Endometrial microvascular endothelial cells (primary cell): ENCODE measurements around the gene HDLBP. TPM values are rescaled to one million over a fixed set of nuclear protein-coding genes. Genes with fewer than 3 reads are reported as not detected.

Experiments used
- in situ Hi-C: cut with HindIII; loops from 2 replicates; pipeline ENCODE4 v1.10.0; 2017; ENCODE audit warnings: low sequenced_read_pairs, low pct_unique_long_range_greater_than_20kb; ENCODE audit errors: inconsistent ontology term
- total RNA-seq: library from RNA; depleted of rRNA; stranded (reverse); fragments of >200 nt; gene quantifications from one replicate; pipeline ENCODE4 v1.2.3, GENCODE V29; 2015; ENCODE audit errors: inconsistent ontology term

The HDLBP gene
- total RNA-seq, 1 donor from 2014 or later = 354 TPM

DNA sequence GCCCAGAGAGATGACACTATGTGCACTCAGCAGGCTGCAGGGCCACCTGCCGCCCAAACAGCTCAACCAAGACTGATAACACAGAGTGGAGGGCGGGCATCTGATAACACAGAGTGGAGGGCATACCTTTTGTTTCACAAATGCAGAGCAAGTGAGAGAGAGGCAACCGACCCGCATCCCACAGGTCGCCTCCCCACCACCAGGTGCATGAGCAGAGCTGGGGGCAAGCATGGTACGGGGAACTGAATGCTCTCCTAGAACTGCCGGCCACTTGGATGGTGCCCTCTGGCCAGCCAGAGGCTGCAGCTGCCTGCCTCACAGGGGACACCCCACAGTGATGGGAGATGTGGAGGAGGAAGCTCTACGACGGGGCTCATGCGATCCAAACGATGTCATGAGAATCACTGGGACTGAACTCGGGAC lies 77.5 kb downstream of the HDLBP start:
- in situ Hi-C loops = no loop called here

DNA sequence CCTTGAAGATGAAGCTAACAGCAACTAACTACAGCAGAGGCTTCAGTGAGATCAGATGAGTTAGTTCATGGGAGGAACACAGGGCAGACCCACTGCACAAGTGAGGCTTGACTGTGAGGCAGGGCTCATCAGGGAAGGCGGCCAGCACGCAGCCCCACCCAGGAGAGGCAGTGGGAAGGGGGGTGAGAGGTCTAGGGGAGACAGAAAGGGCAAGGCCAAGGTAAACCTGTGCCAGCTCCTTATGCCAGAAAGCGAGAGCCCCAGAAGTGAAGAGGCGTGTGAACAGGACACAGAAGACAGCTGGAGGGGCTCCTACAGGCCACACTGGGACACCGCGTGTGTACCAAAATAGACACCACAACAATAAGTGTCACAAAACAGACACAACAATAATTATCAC lies 78.4 kb downstream of the HDLBP start:
- in situ Hi-C loops = no loop called here

DNA sequence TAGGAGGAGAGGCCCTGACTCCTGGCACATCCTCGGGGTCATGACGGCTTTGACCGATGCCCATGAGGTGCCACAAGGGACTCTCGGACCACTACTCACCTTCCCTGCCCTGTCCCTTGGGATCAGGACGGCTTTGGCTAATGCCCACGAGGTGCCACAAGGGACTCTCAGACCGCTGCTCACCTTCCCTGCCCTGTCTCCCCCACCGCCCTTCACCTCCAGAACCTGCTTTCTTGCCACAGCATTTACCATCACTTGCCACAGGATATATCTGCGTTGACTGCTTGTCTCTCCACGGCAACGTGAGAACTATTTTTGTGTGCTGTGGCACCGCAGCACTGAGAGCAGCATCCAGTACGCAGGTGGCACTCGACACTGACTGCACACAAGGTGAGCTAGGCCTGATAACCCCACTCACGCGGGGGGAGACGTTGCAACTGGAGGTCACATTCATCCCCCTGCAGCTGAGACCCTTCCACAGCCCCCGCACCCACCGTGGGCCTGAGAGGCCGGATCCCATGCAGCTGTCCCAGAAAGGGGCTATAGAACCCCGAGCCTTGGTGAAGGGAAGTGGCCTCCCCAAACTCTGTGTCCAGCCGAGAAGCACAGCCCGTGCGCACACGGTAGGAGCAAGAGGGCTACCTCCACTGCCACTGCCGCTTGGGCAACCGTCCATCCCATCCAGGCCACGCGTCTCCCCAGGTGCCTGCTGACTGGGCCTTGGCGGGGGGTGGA lies 79.4 kb downstream of the HDLBP start:
- in situ Hi-C loops = no loop called here

DNA sequence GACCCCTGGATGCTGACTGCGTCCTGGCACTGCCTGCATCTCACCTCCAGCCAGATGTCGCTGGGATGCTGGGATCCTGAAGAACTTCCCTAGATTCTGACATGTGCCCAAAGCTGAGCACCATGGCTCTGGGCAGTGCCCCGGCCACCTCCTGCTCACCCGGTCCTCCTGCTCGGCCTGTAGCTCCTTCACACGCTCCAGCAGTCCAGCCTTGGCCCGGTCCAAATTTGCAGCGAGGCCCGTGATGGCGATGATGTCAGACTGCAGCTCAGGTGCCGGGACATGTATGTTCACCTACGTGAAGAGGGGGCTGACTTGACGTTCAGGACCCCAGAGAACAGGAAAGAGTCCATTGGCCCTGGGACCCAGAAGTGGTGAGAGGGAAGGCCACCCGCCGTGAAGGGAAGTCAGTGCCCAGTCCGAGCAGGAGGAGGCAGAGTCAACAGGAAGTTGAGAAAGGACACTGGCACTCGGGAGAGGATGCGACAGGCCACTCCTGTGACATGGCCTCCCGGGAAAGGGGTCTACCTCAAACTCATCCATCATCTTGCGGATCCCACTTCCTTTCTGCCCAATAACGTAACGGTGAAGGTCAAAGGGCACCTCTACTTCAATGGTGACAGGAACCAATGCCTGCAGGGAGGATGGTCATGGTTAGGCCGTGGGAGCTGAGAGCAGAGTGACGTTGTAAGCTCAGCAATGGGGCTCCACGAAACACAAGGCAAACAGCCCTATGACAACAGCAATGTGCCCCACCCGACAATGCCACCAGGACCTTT lies 80.3 kb downstream of the HDLBP start:
- in situ Hi-C loops = no loop called here

DNA sequence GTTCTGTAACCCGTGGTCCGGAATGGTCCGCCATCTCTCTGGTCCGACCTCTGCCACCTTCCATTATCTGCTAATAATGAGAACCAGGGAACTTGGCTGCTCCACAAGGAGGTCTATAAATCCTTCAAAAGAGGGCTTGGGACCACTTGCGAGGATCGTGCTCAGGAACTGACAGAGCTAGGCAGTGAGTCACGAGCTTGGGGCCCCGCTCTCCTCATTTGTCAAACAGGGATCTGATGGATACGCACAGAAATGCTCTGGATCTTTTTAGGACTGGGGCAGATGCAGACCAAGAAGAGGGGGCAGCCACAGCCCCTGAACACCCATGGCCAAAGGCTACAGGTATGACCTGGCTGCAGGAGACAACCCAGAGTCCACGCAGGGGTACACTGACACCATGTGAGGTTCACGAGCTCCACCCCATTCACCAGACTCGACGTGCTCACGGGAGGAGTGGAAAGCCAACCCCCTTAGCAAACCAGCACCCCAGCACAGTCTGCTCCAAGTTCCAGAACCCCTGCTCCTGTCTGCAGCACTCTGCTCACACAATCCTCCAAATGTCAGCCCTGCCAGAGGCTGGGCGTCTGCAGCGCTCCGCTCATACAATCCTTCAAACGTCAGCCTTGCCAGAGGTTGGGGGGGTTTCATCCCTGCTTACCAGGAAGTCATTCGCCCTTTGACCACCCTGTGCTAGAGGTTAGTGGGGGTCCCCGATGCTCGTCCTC lies 81.2 kb downstream of the HDLBP start:
- in situ Hi-C loops = no loop called here

DNA sequence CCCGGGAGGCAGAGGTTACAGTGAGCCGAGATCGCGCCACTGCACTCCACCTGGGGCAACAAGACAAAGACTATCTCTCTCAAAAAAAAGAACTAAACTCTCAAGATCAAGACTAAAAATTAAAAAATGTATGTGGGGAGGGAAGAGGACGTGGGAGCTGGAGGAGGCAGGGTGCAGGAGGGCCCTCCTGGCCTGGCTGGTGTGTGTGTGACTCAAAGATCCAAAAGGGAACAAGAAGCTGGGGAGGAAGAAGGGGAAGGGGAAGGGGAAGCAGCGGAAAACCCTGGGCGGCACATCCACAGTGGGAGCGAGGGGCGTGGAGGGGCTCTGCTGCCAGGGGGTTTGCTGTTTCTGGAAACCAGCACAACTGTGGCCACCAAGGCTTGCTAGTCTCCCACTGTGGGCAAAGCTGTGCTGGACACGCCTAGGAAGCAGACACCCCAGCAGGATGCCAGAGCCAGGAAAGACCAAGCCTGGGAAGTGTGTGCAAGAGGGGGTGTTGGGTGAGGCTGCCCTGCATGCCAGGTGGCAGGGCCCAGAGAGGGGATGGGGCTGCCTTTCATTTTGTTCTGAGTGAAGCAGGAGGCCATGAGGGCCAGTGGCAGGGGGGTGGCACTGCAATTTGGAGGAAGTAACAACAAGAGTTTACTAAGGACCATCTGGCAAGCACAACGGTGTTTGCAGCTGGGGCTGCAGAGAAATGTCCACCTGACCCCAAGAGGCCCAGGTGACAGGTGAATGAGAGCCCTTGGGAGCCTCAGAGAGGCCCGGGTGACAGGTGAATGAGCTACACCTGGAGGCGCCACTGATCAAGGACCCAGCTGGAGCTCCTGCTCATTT lies 82.5 kb downstream of the HDLBP start:
- in situ Hi-C loops = no loop called here

DNA sequence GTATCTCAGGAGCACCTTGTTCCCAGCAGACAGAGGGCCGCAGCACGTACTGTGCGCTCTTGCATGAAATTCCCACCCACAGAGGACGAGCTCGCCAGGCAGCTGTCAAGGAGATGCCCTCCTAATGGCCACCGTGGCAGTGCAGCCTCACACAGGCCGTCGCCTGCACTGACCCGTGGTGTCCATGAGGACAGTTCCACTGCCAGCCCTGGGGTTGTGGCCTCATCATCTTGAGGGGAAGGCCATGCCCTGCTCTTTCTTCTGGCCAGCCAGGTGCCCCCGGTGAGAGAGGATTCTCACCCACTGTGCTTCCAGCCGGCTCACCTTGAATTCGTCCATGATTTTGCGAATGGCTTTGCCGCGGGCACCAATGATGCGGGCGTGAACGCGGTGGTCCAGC lies 85.0 kb downstream of the HDLBP start:
- in situ Hi-C loops = no loop called here

DNA sequence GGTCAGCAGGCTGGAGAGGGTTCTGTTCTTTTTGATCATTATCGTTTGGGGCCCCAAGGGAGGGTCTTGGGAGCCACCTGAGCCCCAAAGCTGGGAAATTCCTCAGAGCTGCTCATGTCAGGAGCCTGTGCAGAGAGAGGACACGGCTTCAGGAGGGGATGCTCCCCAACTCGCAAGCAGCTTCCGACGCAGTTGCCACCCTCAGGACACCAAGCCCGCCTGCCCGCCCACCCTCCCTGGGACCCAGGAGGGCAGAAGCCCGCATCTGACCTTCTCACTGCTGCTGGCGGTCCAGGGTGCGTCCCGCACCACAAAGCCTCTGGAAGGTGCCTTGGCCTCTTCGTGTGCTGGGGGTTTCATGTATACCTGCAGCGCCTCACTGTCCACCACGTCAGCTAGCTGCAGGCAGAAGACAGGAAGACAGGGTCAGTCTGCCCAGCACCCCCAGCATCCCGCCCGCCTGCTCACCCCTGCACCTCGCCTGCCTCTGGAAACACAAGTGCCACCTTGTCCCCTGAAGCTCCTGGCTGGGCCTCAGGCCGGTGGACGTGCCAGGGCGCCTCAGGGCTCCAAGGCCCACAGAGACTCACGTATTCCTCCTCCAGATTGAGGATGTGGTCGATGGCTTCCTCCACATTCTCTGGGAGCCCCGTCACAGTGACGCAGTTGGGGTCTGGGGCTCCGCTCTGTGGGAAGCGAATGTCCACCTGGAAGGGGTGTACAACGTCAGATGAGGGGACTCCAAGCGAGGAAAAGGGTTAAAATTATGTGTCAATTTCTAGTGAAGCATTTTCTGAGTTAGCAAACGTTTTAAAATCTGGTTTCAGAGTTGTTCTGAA lies 85.7 kb downstream of the HDLBP start:
- in situ Hi-C loops = no loop called here

DNA sequence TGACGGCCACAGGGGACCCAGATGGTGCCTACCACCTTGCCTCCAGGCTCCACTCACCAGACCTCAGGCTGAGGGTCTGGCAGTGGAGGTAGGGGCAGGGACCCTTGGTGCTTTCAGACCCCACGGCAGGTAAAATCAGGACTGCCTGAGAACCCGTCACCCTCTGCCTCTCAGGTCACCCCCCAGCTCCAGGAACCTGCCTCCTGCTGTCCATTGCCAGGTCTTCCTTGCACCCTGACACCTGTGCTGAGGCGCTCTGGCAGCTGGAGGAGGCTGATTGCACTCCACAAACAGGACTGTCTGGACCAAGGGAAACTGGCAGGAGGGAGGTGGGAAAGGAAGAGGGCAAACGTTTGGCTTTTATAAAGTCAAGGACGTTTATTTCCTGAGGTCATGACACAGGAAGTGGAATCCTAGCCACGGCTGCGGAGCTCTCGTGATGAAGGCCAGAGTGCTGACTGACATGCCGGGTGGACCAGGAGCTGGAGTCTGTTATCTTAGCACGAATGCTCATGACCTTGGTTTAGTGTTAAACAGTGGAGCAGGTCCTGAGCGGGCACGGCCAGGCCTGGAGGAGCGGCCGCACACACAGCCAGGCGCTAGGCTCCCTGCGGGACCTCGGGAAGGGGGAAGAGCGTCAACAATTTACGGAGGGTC lies 86.5 kb downstream of the HDLBP start:
- in situ Hi-C loops = no loop called here

DNA sequence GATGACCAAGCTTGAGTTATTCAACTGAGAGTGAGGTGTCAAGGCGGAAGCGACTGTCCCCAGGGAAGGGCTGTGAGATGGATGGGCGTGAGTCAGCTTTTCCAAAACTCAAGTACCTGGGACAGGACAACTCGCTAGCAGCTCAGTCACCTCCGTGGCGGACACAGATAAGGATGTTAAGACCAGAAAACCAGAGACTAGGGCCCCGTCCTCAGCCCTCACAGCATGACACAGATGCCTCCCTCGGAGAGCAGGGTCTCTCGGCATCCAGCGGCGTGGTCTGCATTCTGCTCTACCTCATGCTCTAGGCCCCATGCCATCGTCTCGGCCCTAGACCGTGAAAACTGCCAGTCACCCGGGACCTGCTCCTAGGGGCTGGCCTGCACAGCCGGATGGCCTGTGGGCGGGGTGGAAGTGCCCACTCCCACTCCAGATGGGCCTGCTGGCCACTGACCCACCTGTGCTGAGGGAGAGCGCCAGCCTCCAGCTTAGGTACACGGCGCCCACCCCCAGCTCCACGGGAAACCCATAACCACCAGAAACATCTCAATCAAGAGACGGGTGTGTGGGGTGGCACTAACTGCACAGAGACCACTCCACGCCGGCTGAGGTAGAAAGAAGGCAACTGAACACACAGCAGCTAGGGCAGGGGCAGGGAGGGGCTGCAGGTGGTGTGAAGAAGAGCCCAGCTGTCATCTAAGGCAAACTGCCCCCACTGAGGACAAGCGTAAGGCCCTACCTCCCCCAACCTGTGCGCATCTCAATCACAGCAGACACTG lies 87.2 kb downstream of the HDLBP start:
- in situ Hi-C loops = no loop called here

DNA sequence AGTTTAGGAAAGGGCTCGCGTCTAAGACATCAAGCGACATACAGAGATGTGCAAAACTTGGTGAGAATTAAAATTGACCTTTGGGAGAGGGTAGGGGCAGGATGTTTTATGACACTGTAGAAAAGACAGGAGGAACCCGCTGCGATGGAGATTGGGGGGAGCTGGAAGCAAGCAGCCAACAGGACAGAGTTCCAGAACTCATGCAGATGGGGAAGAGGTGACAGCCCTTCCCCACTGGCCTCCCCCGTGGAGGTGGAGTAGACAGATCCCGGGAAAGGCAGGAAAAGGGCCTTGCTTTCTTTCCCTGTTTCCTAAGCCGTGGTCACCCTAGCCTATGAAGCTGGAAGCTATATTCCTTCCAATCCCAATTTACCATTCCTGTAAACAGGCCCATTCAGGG lies 87.9 kb downstream of the HDLBP start:
- in situ Hi-C loops = no loop called here

DNA sequence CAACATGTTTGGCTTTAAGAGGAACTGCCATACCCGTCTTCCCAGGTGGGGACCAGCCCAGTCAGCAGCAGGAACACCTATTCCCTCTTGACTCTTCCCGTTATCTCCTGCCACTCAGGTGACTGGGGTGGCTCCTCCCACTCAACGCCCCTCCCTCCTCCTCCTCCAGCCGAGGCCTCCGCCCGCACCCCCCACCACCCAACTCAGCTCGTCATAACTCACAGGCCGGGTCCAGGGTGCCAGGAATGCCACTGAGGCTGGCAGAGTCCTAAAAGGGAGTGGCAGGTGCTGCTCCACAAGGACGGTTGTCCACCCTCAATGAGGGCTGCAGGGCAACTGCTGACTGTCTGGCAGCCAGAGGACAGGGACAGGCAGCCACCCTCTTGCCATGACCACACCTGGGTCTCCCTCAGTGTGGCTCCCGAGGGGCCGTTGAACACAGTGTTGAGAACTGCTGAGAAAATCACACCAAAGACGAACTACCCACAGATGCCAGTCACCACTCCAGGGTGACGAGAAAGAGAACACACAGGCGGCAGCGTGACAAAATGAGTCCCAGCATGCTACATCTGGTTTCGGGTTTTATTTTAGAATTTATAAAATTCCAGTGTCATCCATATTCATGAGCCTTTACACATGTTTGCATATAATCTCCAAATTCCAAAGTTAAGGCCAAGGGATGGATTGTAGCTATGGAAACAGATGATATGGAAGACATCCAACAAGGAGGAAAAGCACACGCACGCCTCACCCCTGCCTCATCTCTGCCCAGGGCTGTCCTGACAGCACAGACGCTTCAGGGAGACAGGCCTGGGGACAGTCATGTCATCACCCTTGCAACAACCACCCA lies 88.5 kb downstream of the HDLBP start:
- in situ Hi-C loops = no loop called here

DNA sequence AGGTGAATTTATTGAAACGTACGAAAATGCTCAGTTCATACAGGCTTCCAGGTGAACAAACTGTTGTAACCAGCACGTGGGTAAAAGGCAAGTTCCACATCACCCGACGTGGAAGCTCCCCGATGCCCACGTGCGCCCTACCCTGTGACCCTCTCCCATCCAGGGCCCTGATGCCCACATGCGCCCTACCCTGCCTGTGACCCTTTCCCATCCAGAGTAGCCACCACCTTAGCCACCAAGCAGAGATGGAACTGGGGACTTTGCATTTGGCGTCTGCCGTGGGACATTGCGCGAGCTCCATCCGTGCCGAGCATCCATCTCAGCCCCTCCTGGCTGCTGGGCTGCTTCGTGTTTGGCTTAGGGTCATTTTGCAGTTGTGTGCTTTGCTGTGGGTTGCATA lies 89.5 kb downstream of the HDLBP start:
- in situ Hi-C loops = no loop called here

DNA sequence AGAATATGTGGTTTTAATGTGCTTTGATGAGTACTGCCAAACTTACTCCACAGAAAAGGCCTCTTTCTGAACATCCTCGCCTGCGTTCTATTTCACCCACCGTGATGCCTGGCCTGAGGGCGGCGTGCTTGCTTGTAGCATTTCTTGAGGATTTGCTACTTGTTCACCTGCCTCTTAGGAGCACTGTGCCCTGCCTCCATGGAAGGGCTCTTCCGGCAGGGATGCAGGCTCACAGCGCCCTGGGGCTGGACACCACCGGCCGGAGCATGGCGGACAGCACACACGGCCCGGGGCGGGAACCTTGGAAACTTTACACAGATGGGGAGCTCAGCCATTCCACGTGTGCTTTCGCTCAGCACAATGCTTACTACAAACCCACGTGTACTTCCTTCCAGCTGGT lies 89.9 kb downstream of the HDLBP start:
- in situ Hi-C loops = no loop called here

DNA sequence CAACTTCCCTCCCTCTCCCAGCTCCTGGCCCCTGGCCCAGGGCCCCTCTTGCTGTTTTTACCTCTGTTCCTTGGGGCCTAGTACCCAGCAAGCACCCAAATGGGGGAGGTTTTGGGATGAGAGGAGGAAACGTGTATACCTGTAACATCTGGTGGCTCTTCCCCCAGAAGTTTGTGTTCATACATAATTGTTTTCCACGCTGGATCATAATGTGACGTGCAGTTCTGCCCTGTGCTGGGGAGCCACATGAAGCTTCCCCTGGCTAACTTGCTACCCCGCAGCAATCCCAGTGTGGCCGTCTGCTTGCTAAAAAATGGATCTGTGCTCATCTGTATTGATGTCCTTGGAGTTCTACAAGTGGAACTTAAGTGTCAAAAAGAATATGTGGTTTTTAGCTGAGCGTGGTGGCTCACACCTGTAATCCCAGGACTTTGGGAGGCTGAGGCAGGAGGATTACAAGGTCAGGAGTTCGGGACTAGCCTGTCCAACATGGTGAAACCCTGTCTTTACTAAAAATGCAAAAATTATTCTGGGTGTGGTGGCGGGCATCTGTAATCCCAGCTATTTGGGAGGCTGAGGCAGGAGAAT lies 90.5 kb downstream of the HDLBP start:
- in situ Hi-C loops = no loop called here
